T-helper 2 cell treated with Interferon-gamma antibody and Interleukin-4, amounts not matched to agents 5 μg/mL and 100 μg/mL, for 36 hours (primary cell): ENCODE measurements around the gene NMUR2.

ENCODE experiments used
- DNase-seq: peaks from one replicate; pipeline ENCODE4 v3.0.0; 2021; ENCODE audit warnings: low spot score
- H3K27ac Mint-ChIP-seq: one replicate; pipeline ENCODE4 v1.8.0; 2021; ENCODE audit warnings: mild to moderate bottlenecking, mixed read lengths
- H3K27me3 Mint-ChIP-seq: one replicate; pipeline ENCODE4 v1.8.0; 2021; ENCODE audit warnings: low read depth, mixed read lengths
- H3K36me3 Mint-ChIP-seq: one replicate; pipeline ENCODE4 v1.8.0; 2021; ENCODE audit warnings: low read depth, mixed read lengths
- H3K4me1 Mint-ChIP-seq: one replicate; pipeline ENCODE4 v1.8.0; 2021; ENCODE audit warnings: low read depth, mixed read lengths
- H3K4me3 Mint-ChIP-seq: one replicate; pipeline ENCODE4 v1.8.0; 2022; ENCODE audit warnings: mild to moderate bottlenecking, moderate library complexity, mixed read lengths
- H3K9me3 Mint-ChIP-seq: one replicate; pipeline ENCODE4 v1.8.0; 2021; ENCODE audit warnings: mixed read lengths

The NMUR2 gene

GRCh38 chr5:152389208-152389849 lies 15.8 kb downstream of the NMUR2 start:
- H3K4me3 Mint-ChIP-seq: no peak overlapping the region
- no peak for DNase-seq
- no peaks in the 10 kb centered on the region for H3K36me3 Mint-ChIP-seq
- H3K27me3 Mint-ChIP-seq: no peaks in the 10 kb centered on the region
- no peaks in the 10 kb centered on the region for H3K9me3 Mint-ChIP-seq
- H3K27ac Mint-ChIP-seq: no peak overlapping the region
- no peaks in the 10 kb centered on the region for H3K4me1 Mint-ChIP-seq

DNA sequence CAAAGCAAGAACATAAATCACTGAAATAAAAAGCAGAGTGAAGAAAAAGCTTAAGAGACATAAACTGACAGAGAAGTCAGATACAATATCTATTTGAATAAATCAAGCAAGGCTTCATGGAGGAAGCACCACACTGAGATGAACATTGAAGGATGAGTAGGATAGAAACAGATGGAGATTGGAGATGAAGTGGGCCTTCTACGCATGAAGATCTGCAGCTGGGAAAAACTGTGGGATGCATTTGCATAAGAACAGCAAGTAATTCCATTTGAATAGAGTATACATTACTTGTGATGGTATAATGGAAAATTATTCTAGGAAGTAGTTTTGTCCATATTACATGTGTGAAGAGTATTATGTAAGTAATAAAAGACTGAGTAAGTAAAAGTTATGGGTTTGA lies 16.5 kb downstream of the NMUR2 start:
- no peak for DNase-seq
- Mint-ChIP-seq H3K4me1 (no peaks in the 10 kb centered on the region), H3K27me3 (no peaks in the 10 kb centered on the region), H3K36me3 (no peaks in the 10 kb centered on the region), H3K27ac (no peak overlapping the region), H3K9me3 (no peaks in the 10 kb centered on the region), H3K4me3 (no peak overlapping the region)

DNA sequence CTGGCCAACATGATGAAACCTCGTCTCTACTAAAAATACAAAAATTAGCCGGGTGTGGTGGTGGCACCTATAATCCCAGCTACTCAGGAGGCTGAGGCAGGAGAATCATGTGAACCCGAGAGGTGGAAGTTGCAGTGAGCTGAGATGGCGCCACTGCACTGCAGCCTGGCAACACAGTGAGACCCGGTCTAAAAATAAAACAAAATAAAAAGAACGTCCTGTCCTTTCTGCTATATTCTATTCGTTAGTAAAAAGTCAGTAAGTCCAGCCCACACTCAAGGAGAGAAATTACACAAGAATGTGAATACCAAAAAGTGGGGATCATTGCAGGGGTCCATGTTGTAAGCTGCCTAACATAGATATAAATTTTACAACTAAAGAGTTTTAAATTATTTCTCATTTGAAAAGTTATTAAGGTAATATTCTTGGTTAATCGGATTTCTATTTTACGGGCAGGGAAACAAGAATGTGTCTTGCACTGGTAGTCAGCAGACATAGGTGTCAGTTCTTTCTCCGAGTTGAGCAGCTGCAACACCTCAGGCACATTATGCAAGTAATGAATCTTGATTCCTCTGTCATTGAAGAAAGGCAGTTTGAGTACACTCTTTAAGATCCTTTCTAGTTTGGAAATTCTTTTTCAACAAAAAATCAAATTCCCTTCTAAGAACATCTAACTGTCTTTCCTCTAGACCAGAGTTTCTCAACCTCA lies 24.5 kb downstream of the NMUR2 start:
- H3K36me3 Mint-ChIP-seq: no peaks in the 10 kb centered on the region
- no peak overlapping the region for H3K4me3 Mint-ChIP-seq
- H3K4me1 Mint-ChIP-seq: no peaks in the 10 kb centered on the region
- no peak for DNase-seq
- H3K27ac Mint-ChIP-seq: no peak overlapping the region
- H3K9me3 Mint-ChIP-seq: no peaks in the 10 kb centered on the region
- H3K27me3 Mint-ChIP-seq: no peaks in the 10 kb centered on the region

- Mint-ChIP-seq H3K27me3 (no peaks in the 10 kb centered on the region), H3K36me3 (no peaks in the 10 kb centered on the region), H3K9me3 (no peaks in the 10 kb centered on the region), H3K27ac (no peak overlapping the region), H3K4me1 (no peaks in the 10 kb centered on the region), H3K4me3 (no peak overlapping the region)
- no peak for DNase-seq
Observed at GRCh38 chr5:152379331-152379730, 25.7 kb downstream of the NMUR2 start.

GRCh38 chr5:152378730-152379129 lies 26.3 kb downstream of the NMUR2 start:
- Mint-ChIP-seq H3K9me3 (no peaks in the 10 kb centered on the region), H3K4me1 (no peaks in the 10 kb centered on the region), H3K36me3 (no peaks in the 10 kb centered on the region), H3K4me3 (no peak overlapping the region), H3K27ac (no peak overlapping the region), H3K27me3 (no peaks in the 10 kb centered on the region)
- no peak for DNase-seq

- no peaks in the 10 kb centered on the region for H3K27me3 Mint-ChIP-seq
- H3K9me3 Mint-ChIP-seq: no peaks in the 10 kb centered on the region
- DNase-seq: no peak
- no peaks in the 10 kb centered on the region for H3K36me3 Mint-ChIP-seq
- H3K27ac Mint-ChIP-seq: no peak overlapping the region
- H3K4me3 Mint-ChIP-seq: no peak overlapping the region
- H3K4me1 Mint-ChIP-seq: no peaks in the 10 kb centered on the region
Observed at GRCh38 chr5:152376886-152377285, 28.2 kb downstream of the NMUR2 start.

DNA sequence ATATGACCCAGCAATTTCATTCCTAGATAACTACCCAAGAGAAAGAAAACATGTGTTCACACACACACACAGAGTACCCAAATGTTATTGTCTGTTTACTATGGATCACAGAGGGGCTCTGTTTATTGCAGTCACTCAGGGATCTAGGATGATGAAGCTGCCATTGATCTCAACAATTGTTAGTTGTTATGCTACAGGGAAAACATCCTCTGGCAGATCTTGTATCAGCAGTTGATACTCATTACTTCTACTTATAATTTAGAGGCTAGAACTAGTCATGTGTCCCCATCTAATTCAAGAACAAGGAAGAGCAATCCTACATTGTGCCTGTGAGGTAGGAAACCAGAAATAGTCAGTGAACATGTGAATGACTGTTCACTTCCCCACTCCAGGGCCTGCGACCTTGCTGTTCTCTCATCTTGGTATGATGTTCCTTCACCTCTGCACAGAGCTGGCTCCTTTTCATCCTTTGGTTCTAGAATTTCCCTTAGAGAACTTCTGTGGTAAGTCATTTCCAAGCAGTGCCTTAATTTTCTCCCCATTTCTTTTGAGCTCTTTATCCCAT lies 30.3 kb downstream of the NMUR2 start:
- no peak overlapping the region for H3K4me3 Mint-ChIP-seq
- no peaks in the 10 kb centered on the region for H3K9me3 Mint-ChIP-seq
- no peak for DNase-seq
- no peak overlapping the region for H3K27ac Mint-ChIP-seq
- H3K27me3 Mint-ChIP-seq: no peaks in the 10 kb centered on the region
- H3K36me3 Mint-ChIP-seq: no peaks in the 10 kb centered on the region
- H3K4me1 Mint-ChIP-seq: no peaks in the 10 kb centered on the region

DNA sequence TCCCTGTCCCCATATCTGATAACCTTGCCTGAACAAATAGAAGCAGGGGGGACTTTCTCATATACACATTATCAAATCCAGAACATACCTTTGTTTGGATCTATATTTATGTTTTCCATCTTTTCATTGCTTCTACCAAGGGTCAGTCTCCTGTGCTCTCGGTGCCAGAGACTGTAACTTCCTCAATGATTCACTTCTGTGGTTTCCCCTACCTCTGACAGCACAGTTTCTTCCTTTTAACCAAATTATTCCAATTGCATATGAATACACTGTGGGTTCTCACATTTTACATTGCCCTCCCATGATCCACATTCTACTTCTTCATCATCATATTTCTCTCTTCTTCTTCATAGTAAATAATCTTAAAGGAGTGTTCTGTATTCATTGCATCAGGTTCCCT lies 32.2 kb downstream of the NMUR2 start:
- Mint-ChIP-seq H3K27me3 (no peaks in the 10 kb centered on the region), H3K4me1 (no peaks in the 10 kb centered on the region), H3K27ac (no peak overlapping the region), H3K36me3 (no peaks in the 10 kb centered on the region), H3K9me3 (no peaks in the 10 kb centered on the region), H3K4me3 (no peak overlapping the region)
- no peak for DNase-seq

DNA sequence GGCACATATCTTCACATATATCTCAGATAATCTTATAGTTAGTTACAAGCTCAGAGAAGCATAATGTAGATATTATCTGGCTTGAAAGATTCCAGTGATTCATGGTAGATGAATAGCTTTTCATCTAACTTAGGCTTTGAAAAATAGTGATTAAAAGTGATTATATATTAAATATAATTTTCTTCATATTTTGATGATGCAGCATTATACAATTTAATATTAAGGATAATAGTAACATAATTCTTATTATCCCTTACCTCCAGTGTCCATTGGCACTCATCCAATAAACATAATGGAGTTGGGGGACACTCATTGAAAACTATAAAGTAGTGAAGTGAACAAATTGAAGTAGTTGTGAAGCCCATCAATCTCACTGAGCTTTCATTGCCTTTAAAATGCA lies 35.8 kb downstream of the NMUR2 start:
- H3K9me3 Mint-ChIP-seq: no peaks in the 10 kb centered on the region
- no peak overlapping the region for H3K27ac Mint-ChIP-seq
- no peak for DNase-seq
- no peak overlapping the region for H3K4me3 Mint-ChIP-seq
- no peaks in the 10 kb centered on the region for H3K4me1 Mint-ChIP-seq
- H3K27me3 Mint-ChIP-seq: no peaks in the 10 kb centered on the region
- H3K36me3 Mint-ChIP-seq: no peaks in the 10 kb centered on the region

DNA sequence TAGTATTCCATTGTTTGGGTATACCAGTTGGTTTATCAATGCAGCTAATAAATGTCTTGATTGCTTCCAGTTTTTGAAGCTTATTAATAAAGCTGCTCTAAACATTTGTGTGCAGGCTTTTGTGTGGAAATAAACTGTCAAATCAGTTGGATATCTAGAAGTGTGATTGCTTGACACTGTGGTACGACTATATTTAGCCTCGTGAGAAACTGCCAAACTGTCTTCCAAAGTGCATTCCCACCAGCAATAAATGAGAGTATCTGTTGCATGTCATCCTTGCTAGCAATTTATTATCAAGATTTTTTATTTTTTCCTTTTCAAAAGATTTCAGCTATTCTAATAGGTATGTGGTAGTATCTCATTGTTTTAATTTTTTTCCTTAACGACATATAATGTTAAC lies 37.5 kb downstream of the NMUR2 start:
- no peak overlapping the region for H3K27ac Mint-ChIP-seq

GRCh38 chr5:152366716-152367115 lies 38.4 kb downstream of the NMUR2 start:
- no peaks in the 10 kb centered on the region for H3K36me3 Mint-ChIP-seq
- H3K27ac Mint-ChIP-seq: no peak overlapping the region
- no peaks in the 10 kb centered on the region for H3K4me1 Mint-ChIP-seq
- no peaks in the 10 kb centered on the region for H3K27me3 Mint-ChIP-seq
- H3K4me3 Mint-ChIP-seq: no peak overlapping the region
- no peaks in the 10 kb centered on the region for H3K9me3 Mint-ChIP-seq
- no peak for DNase-seq

More for the DNA sequence above, 37.5 kb downstream of the NMUR2 start:
- H3K27me3 Mint-ChIP-seq: no peaks in the 10 kb centered on the region
- no peak for DNase-seq
- no peak overlapping the region for H3K4me3 Mint-ChIP-seq
- no peaks in the 10 kb centered on the region for H3K9me3 Mint-ChIP-seq
- H3K4me1 Mint-ChIP-seq: no peaks in the 10 kb centered on the region
- H3K36me3 Mint-ChIP-seq: no peaks in the 10 kb centered on the region

DNA sequence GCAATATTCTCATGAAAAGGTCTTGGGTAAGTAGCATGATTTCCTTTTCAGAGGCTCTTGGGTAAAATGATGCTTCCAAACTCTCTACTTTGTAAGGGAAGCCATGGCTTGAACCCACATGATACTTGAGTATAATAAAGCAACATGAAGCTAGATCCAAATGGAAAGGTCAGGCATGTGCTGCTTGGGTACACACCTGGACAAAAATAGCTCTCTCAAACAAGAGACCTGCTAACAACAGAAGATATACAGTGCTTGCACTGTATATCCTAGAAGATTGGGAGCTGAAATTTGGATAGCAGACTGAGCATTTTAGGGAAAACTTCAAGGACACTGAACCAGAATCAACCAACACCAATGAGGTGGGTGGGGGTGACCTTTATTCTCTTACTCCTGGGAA lies 40.2 kb downstream of the NMUR2 start:
- H3K4me3 Mint-ChIP-seq: no peak overlapping the region
- H3K4me1 Mint-ChIP-seq: no peaks in the 10 kb centered on the region
- no peaks in the 10 kb centered on the region for H3K9me3 Mint-ChIP-seq
- no peaks in the 10 kb centered on the region for H3K36me3 Mint-ChIP-seq
- no peak for DNase-seq
- H3K27me3 Mint-ChIP-seq: no peaks in the 10 kb centered on the region
- no peak overlapping the region for H3K27ac Mint-ChIP-seq

DNA sequence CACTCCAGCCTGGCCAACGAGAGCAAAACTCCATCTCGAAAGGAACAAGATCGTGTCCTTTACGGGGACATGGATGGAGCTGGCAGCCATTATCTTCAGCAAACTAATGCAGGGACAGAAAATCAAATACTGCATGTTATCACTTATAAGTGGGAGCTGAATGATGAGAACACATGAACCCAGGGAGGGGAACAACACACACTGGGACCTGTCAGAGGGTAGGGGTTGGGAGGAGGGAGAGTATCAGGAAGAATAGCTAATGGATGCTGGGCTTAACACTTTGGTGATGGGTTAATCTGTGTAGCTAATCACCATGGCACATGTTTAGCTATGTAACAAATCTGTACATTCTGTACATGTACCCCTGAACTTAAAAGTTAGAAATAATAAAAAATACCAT lies 40.9 kb downstream of the NMUR2 start:
- no peaks in the 10 kb centered on the region for H3K36me3 Mint-ChIP-seq
- no peak overlapping the region for H3K4me3 Mint-ChIP-seq
- no peak overlapping the region for H3K27ac Mint-ChIP-seq
- no peaks in the 10 kb centered on the region for H3K4me1 Mint-ChIP-seq
- no peaks in the 10 kb centered on the region for H3K9me3 Mint-ChIP-seq
- DNase-seq: no peak
- H3K27me3 Mint-ChIP-seq: no peaks in the 10 kb centered on the region

DNA sequence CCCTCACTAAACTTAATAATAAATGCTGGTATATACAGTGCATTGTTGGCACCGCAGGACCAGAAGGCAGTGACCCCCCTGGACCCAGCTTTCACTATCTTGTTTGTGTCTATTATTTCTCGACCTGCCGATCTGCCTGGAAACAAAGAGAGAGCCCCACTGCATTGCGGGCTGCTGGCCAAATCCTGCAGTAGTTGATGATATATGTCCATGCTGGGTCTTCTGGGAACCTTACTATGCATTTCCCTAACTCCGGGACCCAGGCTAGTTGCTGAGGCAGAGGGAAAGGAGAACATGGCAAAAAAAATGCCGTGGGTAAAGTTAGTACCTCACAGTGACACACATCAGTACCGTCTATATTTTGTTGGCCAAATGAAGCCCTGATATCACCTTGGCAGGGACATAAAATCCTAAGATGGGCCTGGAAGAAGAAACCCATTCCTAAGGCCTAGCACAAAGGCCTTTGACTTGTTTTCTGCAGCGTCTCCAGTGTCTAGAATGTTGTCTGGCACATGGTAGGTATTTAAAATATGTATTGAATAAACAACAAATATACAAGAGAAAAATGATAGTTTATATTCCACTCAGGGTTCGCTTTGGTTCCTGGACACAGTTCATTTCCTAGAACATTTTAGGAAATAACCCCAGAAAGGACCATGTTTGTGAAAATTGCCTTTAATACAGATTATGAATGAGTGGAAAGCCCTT lies 46.1 kb downstream of the NMUR2 start:
- no peak for DNase-seq
- Mint-ChIP-seq H3K36me3 (no peaks in the 10 kb centered on the region), H3K4me3 (no peak overlapping the region), H3K9me3 (no peaks in the 10 kb centered on the region), H3K4me1 (no peaks in the 10 kb centered on the region), H3K27ac (no peak overlapping the region), H3K27me3 (no peaks in the 10 kb centered on the region)
